GM19468 (cell line): ENCODE results near the gene ATP5IF1.
A peak's percentile ranks its signal among the peaks of the same experiment; 100 is the strongest.

Source experiments
- ATAC-seq: cut with Tn5 transposase; IDR thresholded peaks from one replicate; pipeline ENCODE4 v1.9.1; 2021; ENCODE audit warnings: mild to moderate bottlenecking, moderate library complexity, moderate number of reproducible peaks; ENCODE audit not compliant: unreplicated experiment; ENCODE audit errors: extremely low read depth

The ATP5IF1 gene

DNA sequence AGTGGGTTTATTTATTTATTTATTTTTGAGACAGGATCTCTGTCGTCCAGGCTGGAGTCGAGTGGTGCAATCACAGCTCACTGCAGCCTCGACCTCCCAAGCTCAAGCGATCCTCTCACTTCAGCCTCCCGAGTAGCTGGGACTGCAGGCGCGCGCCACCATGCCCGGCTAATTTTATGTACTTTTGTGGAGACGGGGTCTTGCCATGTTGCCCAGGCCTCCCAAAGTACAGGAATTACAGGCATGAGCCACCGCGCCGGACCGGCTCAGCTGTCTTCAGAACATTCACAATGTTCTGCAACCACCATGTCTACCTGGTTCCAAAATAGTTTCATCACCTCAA, 2.7 kb upstream of the ATP5IF1 start:
- no peak for ATAC-seq

DNA sequence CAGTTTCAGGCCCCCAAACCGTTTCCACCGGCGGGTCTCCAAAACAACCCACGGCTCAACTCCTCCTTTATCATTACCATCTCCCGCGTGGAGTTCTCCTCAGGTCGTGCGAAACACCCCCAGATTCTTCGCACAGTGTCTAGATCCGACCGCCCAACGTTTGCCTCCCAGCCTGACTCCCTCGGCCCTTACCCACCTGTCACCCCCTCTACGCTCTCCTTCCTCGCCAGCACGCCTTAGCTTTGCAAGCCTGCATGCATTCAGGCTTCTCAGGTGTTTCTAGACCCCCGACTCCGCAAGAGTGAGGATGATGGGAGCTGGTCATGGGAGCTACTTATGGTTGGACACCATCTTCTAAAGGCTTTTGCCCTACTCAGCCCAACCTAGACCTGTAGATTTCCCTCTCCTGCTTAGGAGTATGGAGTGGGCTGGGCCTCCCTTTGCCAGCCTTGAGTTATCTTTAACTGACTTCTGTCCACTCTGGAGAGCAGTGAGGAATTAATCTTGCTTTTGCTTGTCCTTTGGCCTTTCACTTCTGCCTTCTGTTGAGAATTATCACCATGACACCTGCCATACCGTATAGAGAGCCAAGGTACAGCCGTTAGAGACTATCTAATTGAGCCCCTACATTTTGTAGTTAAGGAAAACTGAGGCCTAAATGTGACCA, 865 bp downstream of the ATP5IF1 start:
- ATAC-seq, result no peak

DNA sequence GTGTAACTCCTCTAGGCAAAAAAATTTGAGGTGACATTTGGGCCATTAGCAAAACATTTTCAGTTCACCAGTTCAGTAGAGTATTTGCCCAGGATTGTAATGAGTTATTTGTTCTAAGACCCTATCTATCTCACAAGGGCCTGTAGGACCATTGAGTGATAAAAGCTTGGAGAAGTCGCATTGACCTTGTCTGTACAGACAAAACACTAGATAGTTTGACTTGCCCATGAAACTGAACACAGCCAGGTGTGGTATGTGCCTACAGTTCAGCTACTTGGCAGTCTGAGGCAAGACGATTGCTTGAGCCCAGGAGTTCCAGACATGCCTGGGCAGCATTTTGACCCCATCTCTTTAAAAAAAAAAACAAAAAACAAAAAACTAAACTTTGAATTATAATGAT, 3.1 kb downstream of the ATP5IF1 start:
- ATAC-seq, result no peak

DNA sequence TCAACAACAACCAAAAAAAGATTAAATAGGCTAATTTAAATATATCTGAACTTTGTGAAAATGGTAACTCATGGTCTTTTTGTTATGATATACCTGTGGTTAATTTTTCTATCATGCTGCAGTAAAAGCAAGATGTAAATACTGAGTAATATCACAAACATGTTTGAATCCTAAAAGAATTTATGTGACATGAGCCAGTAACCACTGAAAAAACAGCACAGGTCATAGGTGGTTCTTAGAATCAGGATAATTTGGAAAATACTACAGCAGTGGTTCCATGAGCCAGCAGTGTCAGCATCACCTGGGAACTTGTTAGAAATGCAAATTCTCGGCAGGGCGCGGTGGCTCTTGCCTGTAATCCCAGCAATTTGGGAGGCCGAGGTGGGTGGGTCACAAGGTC, 4.1 kb downstream of the ATP5IF1 start:
- ATAC-seq, result no peak

DNA sequence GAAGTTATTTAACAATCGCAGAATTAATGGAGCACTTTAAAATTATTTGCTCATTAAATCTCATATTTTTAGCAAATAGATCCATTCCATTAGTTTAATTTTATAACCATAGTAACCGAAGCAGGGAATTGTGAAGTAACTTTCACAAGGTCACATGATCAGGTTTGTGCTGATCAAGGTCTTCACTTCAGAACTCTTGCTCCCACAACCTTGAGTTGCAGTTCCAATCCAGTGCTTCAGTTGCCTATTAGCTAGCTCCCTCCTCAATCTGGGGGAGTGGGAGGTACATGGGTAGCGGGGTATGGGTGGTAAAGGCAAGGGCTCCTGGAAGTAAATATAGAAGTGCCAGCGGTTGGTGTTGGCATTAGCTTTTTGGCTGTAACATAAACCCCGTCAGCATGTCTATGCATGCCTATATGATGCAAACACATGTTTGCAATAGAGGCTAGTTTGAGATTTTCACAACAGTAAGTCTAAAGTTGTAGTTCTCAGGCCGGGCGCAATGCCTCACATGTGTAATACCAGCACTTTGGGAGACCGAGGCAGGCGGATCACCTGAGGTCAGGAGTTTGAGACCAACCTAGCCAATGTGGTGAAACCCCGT, 5.8 kb downstream of the ATP5IF1 start:
- ATAC-seq, result no peak

DNA sequence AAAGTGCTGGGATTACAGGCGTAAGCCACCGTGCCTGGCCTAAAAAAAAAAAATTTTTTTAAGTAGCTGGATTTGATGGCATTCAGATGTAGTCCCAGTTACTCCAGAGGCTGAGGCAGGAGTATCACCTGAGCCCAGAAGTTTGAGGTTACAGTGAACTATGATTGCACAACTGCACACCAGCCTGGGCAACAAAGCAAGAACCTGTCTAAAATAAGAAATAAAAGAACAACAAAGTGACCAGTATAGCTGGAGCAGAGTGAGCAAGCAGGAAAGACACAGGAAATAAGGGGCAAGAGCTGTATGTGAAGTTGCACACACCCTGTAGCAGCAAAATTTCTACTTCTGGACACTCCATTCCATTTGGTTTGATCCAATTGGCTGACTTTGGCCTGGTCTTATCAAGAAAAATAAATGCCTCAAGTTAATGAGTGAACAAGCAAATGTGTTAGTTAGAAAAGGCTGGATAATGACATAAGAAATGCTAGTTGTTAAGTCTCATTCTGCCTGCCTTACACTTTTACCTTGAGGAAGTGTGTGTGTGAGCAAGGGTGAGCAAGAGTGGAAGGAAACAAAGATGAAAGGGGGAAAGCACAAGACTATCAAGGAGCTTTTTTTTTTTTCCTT, 7.9 kb downstream of the ATP5IF1 start:
- no peak for ATAC-seq

DNA sequence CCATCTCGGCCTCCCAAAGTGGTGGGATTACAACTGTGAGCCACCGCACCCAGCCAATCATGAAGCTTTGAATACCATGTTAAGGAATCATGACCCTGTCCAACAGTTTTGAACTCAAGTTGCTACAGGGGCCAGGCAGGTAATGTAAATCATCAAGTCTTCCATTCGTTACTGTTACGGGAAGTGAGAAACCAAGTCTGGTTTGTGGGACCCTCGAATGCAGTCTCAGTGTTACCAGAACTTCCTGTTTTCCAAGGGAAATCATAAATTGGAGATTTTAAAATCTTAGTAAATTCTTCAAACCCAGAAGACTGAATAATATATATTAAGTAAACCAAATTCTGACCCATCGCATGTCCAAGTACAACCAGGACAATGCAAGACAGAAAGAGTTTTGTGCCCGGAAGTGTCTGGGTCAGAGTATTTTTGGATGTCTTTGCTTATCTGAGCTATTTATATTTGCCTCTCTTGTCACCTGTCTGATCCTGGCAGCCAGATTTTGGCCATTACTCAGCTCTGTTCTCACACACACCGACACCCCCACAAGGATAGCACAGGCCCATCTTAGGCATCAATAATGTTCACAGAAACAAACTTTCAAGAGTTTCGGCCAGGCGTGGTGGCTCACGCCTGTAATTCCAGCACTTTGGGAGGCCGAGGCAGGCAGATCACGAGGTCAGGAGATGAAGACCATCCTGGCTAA, 8.8 kb downstream of the ATP5IF1 start:
- no peak for ATAC-seq

DNA sequence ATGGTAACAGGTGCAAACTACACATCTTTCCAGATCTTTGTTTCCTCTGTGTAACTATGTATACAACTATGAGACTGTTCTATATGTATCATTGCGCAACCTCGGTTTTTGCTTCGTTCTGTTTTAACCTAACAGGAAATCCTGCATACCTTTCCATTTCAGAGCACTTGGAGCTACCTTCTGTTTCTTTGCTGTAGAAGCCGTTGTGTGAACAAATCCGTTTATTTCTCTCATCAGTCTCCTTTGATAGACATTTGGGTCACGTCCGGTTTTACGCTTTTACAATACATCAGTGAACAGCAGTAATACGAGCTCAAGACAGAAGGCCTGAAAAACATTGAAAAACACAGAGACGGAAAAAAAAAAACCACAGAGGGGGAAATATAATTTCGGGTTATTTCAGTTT, 10.5 kb downstream of the ATP5IF1 start:
- no peak for ATAC-seq

DNA sequence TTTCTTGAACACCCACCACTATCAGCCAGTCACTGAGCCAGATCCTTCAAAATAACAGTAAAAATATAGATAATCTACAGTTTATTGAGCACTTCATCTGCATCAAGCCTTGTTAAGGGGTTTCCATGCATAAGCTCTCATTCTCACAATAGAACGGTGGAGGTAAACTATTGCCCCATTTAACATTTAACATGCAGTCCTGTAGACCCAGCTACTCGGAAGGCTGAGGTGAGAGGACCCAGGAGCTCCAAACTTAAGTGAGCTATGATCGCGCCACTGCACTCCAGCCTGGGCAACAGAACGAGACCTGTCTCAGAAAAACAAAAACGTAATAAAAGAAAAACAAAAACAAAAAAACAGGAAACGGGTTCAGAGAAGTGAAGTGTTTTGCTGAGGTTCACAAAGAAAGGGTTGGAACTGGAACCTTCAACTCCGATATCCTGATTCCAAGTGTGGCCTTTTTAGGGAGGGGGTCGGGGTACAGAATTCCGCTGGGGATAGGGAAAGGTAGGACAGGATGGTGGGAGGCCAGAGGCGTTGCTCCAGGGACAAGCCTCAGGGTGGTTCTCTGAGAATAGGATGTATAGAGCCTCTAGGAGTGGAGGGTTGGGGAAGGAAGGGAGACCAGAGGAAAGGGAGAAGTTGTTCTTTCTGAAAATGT, 11.8 kb downstream of the ATP5IF1 start:
- ATAC-seq, result no peak

DNA sequence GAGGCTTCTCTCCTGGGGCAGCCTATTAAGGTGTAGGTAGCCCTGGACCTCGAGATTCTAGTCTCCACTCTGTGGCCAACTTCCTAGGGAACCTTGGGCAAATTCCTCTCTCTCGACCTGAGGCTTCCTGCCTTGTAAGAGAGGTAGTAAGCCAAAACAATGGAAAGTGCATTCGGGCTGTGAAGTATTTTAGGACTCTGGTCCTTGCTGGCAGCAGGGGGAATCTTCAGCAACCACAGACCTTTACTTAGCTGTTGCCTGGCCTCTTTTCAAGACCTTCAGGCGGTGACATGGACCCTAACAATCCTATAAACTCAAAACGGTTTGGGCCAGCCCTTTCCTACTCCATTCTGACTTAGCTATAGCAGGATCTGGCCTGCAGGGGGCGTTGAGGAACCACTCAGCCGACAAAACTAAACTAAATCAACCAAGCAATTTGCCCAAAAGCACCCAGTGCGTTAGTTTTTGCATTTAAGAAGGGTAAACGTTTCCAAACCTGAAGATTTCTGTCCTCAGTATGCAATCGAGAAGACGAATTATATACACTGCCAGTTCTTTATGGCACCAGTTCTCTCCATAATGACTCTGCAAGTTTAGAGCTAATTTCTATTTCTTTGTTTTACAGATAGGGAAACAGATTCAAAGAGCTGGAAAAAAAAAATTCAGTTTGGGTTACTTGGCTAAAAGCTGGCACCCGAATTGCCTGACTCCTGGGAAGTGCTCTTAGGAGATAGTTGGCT, 12.5 kb downstream of the ATP5IF1 start:
- ATAC-seq, result no peak

DNA sequence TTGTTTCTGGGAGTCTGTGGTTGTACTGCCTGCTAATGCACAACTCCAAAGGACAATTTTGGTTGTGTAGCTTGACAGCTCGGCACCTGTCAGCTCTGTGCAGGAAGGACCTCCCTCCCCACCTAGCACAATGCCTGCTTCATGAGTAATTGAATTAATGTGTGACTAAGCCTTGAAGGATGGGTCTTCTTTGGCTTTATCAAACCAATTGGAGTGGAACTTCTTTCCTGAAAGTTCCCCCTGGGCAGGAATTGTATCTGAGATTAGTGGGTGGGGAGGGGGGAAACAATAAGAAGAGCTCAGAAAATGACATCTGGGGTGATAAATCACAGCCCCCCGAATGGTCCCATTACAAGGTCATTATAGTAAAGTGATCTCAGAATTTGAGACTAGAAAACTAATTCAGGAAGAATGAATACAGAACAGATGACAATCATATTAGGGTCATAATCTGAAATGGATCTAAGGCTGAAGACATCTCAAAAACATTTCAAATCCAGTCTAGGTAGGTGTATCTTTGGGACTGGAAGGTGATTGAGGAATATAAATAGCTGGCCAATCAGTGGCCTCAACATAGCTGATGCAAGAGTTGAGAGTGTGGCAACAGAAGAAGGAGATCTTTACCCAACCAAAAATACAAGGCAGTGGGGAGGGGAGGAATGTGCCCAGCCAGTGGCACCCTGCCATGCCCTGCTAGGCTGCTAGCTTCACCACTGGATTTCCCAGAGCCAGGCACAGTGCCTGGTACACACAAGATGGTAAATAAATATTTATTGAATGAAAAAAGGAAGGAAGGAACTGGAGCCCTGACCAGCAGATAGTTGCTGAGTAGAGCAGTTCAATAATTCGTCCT, 13.3 kb downstream of the ATP5IF1 start:
- ATAC-seq, result no peak

DNA sequence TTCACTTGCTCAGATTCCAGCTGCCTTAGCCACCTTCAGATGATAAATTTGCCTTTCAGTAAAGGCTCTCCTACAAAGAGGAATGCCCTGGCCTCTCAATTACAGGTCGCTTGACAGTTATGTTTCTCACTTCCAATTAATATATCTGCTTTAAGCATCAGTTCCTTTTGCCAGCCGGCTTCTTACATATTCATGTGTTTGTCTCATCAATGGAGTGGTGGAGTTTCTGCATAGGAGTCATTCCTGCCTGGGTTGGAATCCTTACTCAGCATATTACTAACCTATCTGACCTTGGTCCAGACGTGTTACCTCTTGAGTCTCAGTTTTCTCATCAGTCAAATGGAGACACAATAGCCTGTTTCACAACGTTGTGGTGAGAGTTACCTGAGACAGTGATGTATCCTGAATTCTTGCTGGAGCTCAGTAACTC, 14.0 kb downstream of the ATP5IF1 start:
- no peak for ATAC-seq

DNA sequence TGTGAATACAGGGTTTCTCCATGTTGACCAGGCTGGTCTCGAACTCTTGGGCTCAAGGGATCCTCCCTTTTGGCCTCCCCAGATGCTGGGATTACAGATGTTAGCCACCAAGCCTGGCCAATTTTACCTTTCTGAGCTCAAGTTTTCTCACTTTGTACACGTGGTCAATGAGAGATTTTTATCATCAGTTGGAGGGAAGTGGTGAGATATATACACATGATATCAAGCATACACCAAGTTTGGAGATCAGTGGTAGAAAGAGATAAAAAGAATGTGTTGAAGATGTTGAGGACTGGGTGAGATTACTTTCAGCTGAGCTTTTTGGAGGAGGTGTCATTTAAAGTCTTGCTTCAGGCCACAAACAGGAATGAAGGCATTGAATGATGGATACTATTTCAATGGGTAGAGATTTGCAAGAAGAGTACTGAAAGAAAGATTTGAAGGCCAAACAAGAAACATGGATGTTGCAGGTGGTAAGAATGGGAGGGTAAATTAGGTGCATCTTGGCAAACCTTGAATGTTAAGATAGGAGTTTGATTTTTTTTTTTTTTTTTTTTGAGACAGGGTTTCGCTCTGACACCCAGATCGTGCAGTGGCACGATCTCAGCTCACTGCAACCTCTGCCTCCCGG, 20.4 kb downstream of the ATP5IF1 start:
- ATAC-seq, result no peak

DNA sequence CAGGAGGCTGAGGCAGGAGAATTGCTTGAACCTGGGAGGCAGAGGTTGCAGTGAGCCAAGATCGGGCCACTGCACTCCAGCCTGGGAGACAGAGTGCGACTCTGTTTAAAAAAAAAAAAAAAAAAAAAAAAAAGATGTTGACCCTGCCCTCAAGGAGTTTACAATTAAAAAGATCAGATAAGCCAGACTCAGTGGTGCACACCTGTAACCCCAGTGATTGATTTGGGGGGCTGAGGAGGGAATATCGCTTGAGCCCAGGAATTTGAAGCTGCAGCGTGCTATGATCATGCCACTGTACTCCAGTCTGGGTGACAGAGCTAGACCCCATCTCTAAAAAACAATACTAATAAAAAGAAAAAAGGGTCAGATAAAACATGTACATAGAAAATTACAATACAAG, 21.8 kb downstream of the ATP5IF1 start:
- ATAC-seq, result no peak

DNA sequence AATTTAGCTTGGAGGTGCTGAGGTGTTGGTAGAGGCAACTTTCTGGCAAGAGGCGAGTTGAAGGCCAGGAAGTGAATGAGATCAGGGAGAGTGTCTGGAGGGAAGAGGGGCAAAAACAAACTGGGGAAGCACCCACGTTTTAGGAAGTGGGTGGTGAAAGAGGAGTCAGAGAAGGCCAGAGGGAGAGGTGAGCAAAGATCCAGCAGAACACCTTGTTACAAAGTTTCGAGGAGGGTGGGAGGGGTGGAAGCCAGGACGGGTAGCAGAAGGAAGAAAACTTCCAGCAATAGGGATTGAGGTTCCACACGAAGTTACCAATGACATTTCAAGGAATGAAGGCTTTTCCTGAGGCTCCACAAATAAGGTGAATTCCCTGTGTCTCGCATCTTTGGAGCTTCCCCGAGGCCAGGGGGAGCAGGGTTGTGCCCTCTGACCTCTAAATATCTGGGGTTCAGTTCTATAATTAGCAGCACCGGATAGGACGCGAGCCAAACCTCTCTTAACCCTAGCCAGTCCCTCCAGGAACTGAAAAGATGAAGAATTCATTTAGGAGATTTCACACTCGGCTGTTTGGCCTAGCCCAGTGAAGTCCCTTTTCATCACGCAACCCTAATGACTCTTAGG, 22.8 kb downstream of the ATP5IF1 start:
- ATAC-seq, result no peak

DNA sequence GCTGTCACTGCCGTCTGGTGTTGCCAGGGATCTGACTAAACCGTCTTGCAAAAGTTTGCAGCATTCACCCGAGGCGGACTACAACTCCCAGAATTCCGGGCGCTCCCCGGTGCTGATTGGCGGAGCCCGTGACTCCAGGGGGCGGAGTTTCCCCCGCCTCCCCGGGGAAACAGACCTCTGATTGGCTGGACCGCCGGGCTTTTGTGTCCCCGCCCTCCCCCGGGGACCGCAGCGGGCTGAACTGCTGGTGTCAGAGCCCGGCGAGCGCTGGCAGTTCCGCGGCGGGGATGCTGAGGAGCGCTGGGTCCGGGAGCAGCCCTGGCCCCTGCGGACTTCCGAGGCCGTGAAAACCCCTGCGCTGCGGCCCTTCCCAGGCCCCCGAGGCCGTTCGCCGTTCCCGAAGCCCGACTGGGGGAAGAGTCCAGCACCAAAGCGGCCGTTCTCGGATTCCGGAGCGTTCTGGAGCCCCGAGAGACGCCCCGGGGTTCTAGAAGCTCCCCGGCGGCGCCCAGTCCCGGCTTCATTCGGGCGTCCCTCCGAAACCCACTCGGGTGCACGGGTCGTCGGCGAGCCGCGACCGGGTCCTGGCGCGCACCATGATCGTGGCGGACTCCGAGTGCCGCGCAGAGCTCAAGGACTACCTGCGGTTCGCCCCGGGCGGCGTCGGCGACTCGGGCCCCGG, 23.5 kb downstream of the ATP5IF1 start, which contains the start of gene SESN2:
Gene SESN2, plus strand, starts transcription at position 267 of the 682 bp plus-strand sequence. Its CDS starts 330 bp downstream, at position 597.
- peak; percentile 86 for ATAC-seq

DNA sequence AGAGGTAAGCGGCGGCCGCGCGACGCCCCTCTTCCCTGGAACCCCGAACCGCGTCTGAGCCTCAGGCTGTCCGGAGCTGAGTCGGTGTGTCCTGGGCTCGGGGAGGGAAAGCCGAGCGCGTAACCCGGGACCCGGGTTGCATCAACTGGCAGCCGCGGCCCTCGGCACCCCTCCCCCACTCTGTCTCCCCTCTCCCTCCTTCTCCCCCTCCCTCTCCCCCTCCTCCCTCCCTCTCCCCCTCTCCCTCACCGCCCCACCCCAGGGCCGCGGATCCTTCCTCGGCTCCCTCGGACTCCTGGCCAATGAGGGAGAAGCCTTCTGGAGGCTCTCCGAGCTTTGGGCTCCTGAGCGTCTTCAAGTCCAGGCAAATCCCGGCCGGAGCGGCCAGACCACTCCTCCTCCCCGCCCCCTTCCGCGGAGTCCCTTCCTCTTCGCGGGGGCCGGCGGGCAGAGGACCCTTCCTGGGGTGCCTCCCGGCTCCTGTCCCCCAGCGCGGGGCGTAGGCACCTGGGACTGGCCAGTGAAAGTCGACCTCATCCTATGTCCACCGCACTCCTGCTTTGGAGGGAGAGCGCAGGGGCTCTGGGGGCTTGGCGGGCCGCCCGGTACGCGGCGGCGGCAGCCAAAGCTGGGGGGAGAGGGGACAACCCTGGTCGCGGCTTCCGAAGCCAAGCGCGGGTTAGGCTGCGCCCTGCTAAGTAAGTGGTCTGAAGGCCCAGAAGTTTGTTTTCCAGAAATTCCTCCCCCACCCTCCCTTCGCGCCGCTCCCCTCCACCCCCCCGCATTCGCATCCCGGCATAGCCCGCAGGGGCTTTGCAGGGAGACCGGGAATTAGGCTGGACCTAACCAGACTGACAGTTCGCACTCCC, 24.2 kb downstream of the ATP5IF1 start:
- no peak for ATAC-seq
